GM19324 (cell line): Measurements from ENCODE around the gene KANSL3.
A peak's percentile ranks its signal among the peaks of the same experiment; 100 is the strongest.
"Not testable (repeated sequence)": the region's sequence is repeated elsewhere in the genome, so short reads cannot be mapped to it uniquely, and the experiment has no call there.

Experiments used
- ATAC-seq: cut with Tn5 transposase; IDR thresholded peaks from one replicate; pipeline ENCODE4 v1.9.1; 2021; ENCODE audit warnings: mild to moderate bottlenecking, moderate library complexity; ENCODE audit not compliant: unreplicated experiment, low FRiP score

Gene KANSL3

DNA sequence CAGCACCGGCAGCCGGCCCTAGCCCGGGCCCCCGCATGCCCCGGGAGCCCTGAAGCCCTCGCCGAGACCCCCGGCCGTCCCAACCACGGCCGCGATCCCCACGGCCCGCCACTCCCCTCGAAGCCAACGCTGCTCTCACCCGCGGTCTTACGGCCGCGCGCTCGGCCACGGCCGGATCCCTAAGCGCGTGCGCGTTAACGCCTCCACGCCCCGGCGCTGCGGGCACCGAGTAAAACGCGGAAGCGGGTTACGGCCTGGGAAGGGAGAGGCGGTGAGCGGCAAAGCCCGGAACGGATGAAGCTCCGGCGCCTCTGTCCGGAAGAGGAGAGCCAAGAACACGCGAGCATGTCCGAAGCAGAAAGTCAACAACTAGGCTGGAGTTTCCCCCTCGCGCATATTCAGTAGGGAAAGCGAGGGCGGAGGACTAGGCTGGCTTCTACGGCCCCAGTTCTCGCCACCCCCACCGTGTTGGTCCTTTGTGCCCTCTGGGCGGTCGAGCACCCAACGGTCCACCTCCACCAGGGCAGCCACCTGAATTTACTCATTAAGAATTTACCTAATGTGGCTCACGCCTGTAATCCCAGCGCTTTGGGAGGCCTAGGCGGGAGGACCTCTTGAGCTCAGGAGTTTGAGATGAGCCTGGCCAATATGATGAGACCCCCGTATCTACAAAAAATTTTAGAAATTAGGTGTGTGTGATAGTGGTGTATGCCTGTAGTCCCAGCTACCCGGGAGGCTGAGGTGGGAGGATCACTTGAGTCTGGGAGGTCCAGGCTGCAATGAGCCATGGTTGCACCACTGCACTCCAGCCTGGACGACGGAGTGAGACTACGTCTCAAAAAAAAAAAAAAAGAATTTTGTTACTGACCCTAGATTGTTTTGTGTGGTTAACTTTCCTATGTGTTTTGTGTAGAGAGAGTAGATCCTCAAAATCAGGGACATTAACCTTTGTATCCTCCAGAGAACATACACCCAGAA, at the start of gene KANSL3:
Gene KANSL3 (minus strand): TSS at position 169 of the 978 bp plus-strand sequence. CDS start 1,177 bp downstream, outside the sequence.
- peak; percentile 83 for ATAC-seq

- no peak for ATAC-seq
Measured at GRCh38 chr2:96687266-96687665, 49.2 kb upstream of the KANSL3 start.

DNA sequence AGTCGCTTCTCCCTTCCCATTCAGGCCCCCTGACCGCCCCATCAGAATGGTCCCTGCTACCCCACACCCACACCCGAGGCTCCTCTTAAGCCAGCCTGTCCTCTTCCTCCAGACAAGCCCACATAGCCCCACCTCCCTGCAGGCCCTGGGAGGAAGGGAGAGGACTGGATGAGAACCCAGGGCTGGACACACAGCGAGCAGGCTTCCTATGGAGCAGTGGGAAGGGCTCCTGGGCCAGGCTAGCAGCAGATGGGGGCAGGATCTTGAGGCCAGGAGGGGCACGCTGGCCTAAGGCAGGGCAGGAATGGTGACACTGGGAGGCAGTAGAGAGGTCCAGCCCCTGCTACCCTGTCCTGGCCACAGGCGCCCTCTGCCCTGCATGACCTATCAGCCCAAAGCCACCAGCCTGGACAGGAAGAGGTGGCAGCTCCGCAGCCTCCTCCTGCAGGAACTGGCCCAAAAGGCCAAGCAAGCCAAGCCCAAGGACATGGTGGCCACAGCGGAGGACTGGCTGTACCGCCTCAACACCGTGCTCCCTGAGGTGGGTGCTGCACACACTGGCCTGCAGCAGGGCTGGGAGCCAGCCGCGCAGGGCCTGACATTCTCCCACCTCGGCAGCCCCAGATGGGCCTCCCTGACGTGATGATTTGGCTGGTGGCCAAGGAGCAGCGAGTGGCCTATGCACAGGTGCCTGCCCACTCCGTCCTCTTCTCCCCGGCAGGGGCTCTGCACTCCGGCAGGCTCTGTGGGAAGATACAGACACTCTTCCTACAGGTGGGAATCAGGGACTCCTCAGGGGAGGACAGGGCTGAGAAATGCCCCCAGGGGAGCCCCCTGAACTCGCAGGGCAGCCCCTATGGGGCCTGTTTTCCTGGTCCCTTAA, 47.7 kb upstream of the KANSL3 start:
- ATAC-seq, result no peak

DNA sequence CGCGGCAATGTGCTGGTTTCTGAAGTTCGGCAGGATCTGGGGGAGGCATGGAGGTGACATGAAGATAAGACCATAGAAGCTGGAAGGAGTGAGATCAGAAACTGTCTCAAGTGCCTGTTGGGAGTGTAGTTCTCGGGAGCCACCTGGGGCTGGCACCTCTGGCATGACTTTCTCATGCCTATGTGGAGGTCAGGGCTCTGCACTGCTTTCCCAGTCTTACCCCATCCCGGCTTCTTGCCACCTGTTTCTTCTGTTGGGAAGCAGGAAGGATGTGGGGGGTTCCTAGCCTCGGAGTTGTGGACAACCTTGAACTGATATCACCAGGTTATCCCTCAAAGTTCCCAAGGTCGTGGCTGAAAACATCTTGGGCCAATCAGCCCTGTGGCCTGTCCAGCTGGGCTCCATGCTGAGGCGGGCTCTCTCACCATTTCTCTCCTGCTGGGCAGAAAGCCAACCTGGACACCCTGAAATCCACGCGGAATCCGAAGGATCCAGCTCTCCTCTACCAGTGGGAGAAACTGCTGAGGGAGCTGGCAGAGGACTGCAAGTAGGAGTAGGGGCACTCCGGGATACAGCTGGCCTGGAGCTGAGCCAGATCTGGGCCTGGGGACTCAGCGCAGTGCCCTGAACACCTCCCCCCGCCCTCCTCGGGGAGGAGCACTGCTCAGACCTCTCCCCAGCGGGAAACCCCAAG, 46.9 kb upstream of the KANSL3 start:
- no peak for ATAC-seq

DNA sequence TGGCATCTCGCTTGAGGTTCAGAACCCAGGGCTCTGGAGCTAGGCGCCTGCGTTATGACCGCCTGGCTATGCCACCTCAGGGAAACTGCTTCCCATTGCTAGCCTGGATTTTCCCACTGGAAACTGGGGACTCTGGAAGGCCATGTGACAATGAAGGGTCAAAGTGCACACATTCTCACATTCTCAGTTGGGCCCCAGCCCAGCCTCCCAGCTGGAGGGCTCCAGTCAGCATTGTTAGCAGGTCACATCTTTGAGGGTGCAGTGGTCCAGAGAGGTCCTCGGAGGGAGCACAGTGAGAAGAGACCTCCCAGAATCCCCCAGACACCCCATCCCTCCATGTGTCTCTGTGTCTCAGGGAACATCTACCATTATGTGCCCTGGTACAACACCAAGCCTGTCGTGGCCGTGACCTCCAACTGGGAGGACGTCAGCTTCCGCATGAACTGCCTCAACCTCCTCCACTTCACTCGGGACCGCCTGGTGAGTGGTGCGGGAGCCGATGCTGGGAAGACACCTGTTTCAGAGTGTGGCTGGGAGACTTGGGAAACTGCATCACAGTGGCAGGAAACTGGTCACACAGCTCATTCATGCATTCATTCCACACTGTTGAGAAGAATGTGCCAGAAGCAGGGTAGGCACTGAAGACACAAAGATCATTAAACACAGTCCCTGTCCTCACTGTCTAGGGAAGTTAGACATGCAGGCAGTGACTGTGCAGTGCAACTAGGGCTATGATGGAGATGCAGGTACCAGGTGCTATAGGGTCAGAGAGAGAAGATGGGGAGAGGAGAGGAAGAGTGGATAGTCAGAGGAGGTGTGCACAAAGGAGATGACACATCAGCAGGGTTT, 46.1 kb upstream of the KANSL3 start:
- ATAC-seq, result no peak

- ATAC-seq, result no peak
Measured at GRCh38 chr2:96683307-96683706, 45.2 kb upstream of the KANSL3 start.

- no peak for ATAC-seq
Measured at GRCh38 chr2:96681540-96681939, 43.4 kb upstream of the KANSL3 start.

- ATAC-seq, result no peak
Measured at GRCh38 chr2:96680561-96681141, 42.5 kb upstream of the KANSL3 start.

DNA sequence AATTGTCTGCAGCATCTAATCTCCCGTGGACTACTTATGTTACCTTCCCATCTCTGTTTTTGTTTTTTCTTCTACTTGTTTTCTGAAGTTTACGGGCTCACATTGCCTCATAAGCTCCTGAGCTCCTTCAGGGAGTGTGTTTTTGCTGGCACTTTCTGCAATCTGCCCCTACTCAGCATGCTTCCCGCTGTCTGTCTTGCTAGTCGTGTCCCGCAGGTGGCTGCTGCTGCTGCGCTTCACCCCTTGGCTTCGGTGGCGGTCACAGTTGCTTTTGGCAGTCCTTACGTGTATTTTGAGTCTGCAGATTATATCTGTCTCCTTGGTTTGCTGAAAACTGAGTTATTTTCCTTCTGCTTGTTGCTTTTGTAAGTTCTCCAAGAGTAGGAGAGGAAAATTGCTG, 41.7 kb upstream of the KANSL3 start:
- ATAC-seq, result no peak

- no peak for ATAC-seq
Measured at GRCh38 chr2:96669539-96670215, 31.6 kb upstream of the KANSL3 start.

DNA sequence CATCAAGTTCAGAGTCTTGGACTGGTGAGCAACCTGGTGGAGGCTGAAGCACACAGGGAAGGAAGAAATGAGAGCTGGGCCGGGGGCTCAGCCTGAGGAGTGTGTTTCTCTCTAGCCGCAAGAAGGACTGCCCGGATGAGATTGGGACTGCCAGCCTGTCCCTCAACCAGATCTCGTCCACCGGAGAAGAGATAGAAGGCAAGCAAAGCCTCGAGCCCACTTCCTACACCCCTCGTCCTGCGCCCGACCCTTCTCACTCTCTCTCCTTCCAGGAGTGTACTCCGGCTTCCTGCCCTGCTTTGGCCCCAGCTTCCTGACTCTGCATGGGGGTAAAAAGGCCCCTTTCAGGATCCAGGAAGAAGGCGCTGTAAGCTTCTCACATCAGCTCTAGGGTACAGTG, 30.7 kb upstream of the KANSL3 start:
- ATAC-seq, result no peak

DNA sequence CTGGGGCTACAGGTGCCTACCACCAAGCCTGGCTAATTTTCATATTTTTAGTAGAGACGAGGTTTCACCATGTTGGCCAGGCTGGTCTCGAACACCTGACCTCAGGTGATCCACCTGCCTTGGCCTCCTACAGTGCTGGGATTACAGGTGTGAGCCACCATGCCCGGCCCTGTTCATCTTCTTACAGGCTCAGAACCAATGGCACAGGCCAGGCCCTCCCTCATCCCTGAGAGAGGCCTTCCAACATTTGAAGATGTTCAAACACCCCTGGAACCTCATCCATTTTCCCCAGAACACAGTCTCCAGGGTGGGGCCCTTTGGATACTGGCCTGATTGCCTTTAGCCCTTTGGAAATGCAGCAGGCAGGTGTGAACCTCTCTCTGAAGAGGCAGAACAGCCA, 27.6 kb upstream of the KANSL3 start:
- ATAC-seq, result not testable (repeated sequence)

DNA sequence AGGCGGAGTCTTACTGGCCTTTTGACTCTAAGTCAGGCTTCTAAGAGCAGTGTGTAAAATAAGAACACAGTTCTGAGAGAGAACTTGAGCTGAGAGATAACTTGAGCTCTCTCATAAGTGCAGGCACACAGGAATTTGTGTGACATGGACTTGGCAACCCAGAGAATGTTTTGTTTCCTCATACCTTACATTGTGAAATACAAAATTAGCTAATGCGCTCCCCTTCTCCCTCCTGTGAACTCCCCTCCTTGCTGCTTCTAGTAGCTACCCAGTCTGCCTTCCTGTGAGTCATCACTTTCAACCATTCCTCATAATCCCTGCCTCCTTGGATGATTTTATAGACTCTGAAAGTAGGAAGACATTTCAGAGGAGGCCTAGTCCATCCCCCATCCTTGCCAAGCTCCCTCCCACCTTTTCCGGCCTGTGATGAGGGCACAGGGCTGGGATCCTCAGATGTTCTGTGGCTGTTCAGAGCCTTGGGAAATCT, 27.0 kb upstream of the KANSL3 start:
- ATAC-seq, result no peak

GRCh38 chr2:96664366-96664925, 26.3 kb upstream of the KANSL3 start:
- ATAC-seq, result no peak

DNA sequence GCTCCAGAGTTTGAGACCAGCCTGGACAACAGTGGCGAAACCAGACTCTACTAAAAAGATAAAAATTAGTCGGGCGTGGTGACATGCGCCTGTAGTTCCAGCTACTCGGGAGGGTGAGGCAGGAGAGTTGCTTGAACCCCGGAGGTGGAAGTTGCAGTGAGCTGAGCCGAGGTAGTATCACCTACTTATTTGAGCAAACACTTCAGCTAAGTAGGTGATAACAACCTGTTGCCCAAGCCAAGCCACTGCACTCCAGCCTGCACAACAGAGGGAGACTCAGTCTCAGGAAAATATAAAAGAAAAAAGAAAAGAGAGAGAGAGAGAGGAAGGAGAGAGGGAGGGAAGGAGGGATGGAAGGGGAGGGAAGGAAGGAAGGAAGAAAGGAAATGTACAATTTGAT, 25.7 kb upstream of the KANSL3 start:
- ATAC-seq, result no peak

GRCh38 chr2:96663177-96663576, 25.1 kb upstream of the KANSL3 start:
- ATAC-seq, result no peak

- no peak for ATAC-seq
Measured at GRCh38 chr2:96662360-96662759, 24.2 kb upstream of the KANSL3 start.

- no peak for ATAC-seq
Measured at GRCh38 chr2:96661324-96661723, 23.2 kb upstream of the KANSL3 start.
